Measurements from ENCODE around the gene PYDC1.

DNA sequence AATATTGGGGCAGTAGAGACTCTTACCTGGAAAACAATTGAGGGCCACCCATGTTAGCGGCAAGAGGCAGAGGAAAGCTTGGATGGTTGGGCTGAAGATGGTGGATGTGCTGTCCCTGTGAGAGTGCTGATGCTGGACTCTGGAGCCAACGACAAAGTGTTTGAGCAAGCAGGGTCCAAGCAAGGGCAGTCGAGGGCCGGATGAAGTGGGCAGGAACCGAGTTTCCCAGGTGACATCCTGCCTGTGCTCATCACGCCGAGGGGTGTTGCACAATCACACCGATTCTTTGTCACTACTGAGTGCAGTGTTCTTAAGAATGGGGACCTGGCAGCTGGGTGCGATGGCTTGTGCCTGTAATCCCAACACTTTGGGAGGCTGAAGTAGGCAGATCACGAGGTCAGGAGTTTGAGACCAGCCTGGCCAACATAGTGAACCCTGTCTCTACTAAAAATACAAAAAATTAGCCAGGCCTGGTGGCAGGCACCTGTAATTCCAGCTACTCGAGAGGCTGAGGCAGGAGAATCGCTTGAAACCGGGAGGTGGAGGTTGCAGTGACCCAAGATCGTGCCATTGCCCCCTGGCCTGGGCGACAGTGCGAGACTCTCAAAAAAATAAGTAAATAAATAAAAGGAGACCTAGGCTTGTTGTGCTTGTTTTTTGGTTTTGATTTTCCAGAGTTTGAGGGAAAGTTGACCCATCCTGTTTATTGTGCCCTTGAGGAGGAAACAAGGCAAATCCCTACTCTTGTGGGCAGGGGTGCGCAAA, 20.4 kb downstream of the PYDC1 start:
- TF ChIP-seq POLR2A (IDR thresholded peaks at IDR 0.05) = no peak
- TF ChIP-seq, protein P1, sequence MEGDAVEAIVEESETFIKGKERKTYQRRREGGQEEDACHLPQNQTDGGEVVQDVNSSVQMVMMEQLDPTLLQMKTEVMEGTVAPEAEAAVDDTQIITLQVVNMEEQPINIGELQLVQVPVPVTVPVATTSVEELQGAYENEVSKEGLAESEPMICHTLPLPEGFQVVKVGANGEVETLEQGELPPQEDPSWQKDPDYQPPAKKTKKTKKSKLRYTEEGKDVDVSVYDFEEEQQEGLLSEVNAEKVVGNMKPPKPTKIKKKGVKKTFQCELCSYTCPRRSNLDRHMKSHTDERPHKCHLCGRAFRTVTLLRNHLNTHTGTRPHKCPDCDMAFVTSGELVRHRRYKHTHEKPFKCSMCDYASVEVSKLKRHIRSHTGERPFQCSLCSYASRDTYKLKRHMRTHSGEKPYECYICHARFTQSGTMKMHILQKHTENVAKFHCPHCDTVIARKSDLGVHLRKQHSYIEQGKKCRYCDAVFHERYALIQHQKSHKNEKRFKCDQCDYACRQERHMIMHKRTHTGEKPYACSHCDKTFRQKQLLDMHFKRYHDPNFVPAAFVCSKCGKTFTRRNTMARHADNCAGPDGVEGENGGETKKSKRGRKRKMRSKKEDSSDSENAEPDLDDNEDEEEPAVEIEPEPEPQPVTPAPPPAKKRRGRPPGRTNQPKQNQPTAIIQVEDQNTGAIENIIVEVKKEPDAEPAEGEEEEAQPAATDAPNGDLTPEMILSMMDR (IDR thresholded peaks at IDR 0.05) = no peak
